Epithelial cell of prostate (primary cell): Measurements from ENCODE around the gene METAP1D.
A peak's percentile ranks its signal among the peaks of the same experiment; 100 is the strongest.

Experiments used
- DNase-seq: peaks from one replicate; pipeline ENCODE4 v3.0.0-alpha.2; 2011; ENCODE audit warnings: low read depth, low spot score
- H3K27ac ChIP-seq: fragments of 450-650 bp; 2 replicates; pipeline ENCODE4 v1.5.1; 2017; ENCODE audit warnings: mild to moderate bottlenecking

The METAP1D gene

GRCh38 chr2:172074254-172074653 is 74.5 kb downstream of the METAP1D start:
- H3K27ac ChIP-seq, result no peak overlapping the region
- DNase-seq, result no peak

- no peak for DNase-seq
- H3K27ac ChIP-seq, result no peak overlapping the region
These were observed 79.7 kb downstream of the METAP1D start for GRCh38 chr2:172079416-172079815.

- H3K27ac ChIP-seq, result no peak overlapping the region
- DNase-seq, result no peak
These were observed 80.3 kb downstream of the METAP1D start for GRCh38 chr2:172079838-172080640.

- H3K27ac ChIP-seq, result no peak overlapping the region
- DNase-seq, result no peak
These were observed 81.0 kb downstream of the METAP1D start for GRCh38 chr2:172080641-172081220.

- no peak overlapping the region for H3K27ac ChIP-seq
- no peak for DNase-seq
These were observed 81.7 kb downstream of the METAP1D start for GRCh38 chr2:172081221-172082022.

GRCh38 chr2:172082105-172082943 is 82.6 kb downstream of the METAP1D start:
- DNase-seq, result no peak
- no peak overlapping the region for H3K27ac ChIP-seq

GRCh38 chr2:172082944-172083627 is 83.3 kb downstream of the METAP1D start:
- no peak overlapping the region for H3K27ac ChIP-seq
- DNase-seq, result no peak

GRCh38 chr2:172083628-172084394 is 84.1 kb downstream of the METAP1D start:
- DNase-seq, result no peak
- no peak overlapping the region for H3K27ac ChIP-seq

- no peak overlapping the region for H3K27ac ChIP-seq
- DNase-seq, result no peak
These were observed 84.6 kb downstream of the METAP1D start for GRCh38 chr2:172084395-172084644.

GRCh38 chr2:172084645-172085459 is 85.1 kb downstream of the METAP1D start:
- H3K27ac ChIP-seq, result no peak overlapping the region
- DNase-seq, result peak; percentile 73

GRCh38 chr2:172085460-172086159 is 85.9 kb downstream of the METAP1D start, which contains the start of gene DLX1:
Gene DLX1 (plus strand): TSS chr2:172085507. CDS start chr2:172085678, 171 bp downstream.
- no peak within 1 kb of the TSS for H3K27ac ChIP-seq
- DNase-seq, result no peak

- no peak for DNase-seq
- no peak overlapping the region for H3K27ac ChIP-seq
These were observed 86.8 kb downstream of the METAP1D start for GRCh38 chr2:172086241-172087206.

- H3K27ac ChIP-seq, result no peak overlapping the region
- no peak for DNase-seq
These were observed 87.5 kb downstream of the METAP1D start for GRCh38 chr2:172087207-172087779.

GRCh38 chr2:172087780-172088244 is 88.1 kb downstream of the METAP1D start:
- H3K27ac ChIP-seq, result no peak overlapping the region
- DNase-seq, result no peak

- no peak for DNase-seq
- no peak overlapping the region for H3K27ac ChIP-seq
These were observed 88.7 kb downstream of the METAP1D start for GRCh38 chr2:172088245-172089004.
